Keratinocyte (primary cell): Measurements from ENCODE around the gene CCS. TPM values are rescaled to one million over a fixed set of nuclear protein-coding genes. Genes with fewer than 3 reads are reported as not detected.

Experiments
- DNase-seq: peaks from one replicate; pipeline ENCODE4 v3.0.0-alpha.2; 2011; ENCODE audit warnings: low read depth, missing footprints, low spot score
- FAIRE-seq: peaks from 2 replicates; lab custom pipeline; 2011; peaks lifted over from hg19 to GRCh38; lab: Jason Lieb, UNC
- H2AFZ ChIP-seq: 2 replicates; pipeline ENCODE4 v1.6.0; 2012; ENCODE audit warnings: low read length, control low read depth, inconsistent platforms; ENCODE audit not compliant: control insufficient read depth
- H3K27ac ChIP-seq: 2 replicates; pipeline ENCODE4 v1.5.1; 2011; ENCODE audit warnings: low read length; ENCODE audit not compliant: control insufficient read depth, insufficient read depth
- H3K27me3 ChIP-seq: 3 replicates; pipeline ENCODE4 v1.6.0; 2011; ENCODE audit warnings: low read length; ENCODE audit not compliant: control insufficient read depth, insufficient read depth; ENCODE audit errors: extremely low read depth
- H3K36me3 ChIP-seq, 2 experiments: 2 replicates in 1 of 2; 3 replicates in 1 of 2; pipeline ENCODE4 v1.5.1; 2011; ENCODE audit warnings: low read length in 2 of 2, mild to moderate bottlenecking in 1 of 2; ENCODE audit not compliant: control insufficient read depth in 2 of 2, insufficient read depth in 2 of 2; ENCODE audit errors: extremely low read depth in 1 of 2
- H3K4me1 ChIP-seq: 3 replicates; pipeline ENCODE4 v1.5.1; 2011; ENCODE audit warnings: low read length; ENCODE audit not compliant: control insufficient read depth, insufficient read depth; ENCODE audit errors: extremely low read depth
- H3K4me2 ChIP-seq: 3 replicates; pipeline ENCODE4 v1.6.0; 2011; ENCODE audit warnings: low read depth, low read length; ENCODE audit not compliant: control insufficient read depth, insufficient read depth; ENCODE audit errors: extremely low read depth
- H3K4me3 ChIP-seq, 3 experiments: fragments of 200-600 bp in 1 of 3; sonication (generic) in 1 of 3; 2 replicates in 2 of 3; 3 replicates in 1 of 3; pipeline ENCODE4 v1.5.1; 2011 to 2016; ENCODE audit warnings: low read length in 3 of 3, mild to moderate bottlenecking in 3 of 3, control low read depth in 2 of 3, inconsistent platforms in 1 of 3, low read depth in 1 of 3, mixed read lengths in 1 of 3, mixed run types in 1 of 3, moderate library complexity in 1 of 3; ENCODE audit not compliant: control insufficient read depth in 2 of 3, insufficient read depth in 2 of 3; ENCODE audit errors: extremely low read depth in 1 of 3
- H3K79me2 ChIP-seq: 2 replicates; pipeline ENCODE4 v1.6.0; 2012; ENCODE audit warnings: low read length; ENCODE audit not compliant: control insufficient read depth, insufficient read depth
- H3K9ac ChIP-seq: 3 replicates; pipeline ENCODE4 v1.6.0; 2011; ENCODE audit warnings: low read length; ENCODE audit not compliant: control insufficient read depth, insufficient read depth; ENCODE audit errors: extremely low read depth
- H3K9me1 ChIP-seq: 3 replicates; pipeline ENCODE4 v1.6.0; 2011; ENCODE audit warnings: low read length; ENCODE audit not compliant: control insufficient read depth, insufficient read depth; ENCODE audit errors: extremely low read depth
- H3K9me3 ChIP-seq: 2 replicates; pipeline ENCODE4 v1.5.1; 2012; ENCODE audit warnings: low read depth, low read length; ENCODE audit not compliant: control insufficient read depth
- H4K20me1 ChIP-seq: 3 replicates; pipeline ENCODE4 v1.6.0; 2011; ENCODE audit warnings: low read length; ENCODE audit not compliant: control insufficient read depth, insufficient read depth; ENCODE audit errors: extremely low read depth
- EZH2 ChIP-seq: IDR thresholded peaks from one replicate; pipeline ENCODE4 v1.6.1; 2012; ENCODE audit warnings: inconsistent platforms, mild to moderate bottlenecking, low read length, moderate library complexity
- dilution Hi-C: fragments of 300-500 bp; cut with MboI; formaldehyde crosslinking; loops from one replicate; pipeline ENCODE4 v1.7.0; 2020; ENCODE audit warnings: low sequenced_read_pairs; ENCODE audit not compliant: extremely low pct_ligation_motif_present
- polyA plus RNA-seq, 5 experiments: library from polyadenylated mRNA; depleted of rRNA in 3 of 5; stranded (reverse) in 3 of 5; stranded (forward) in 1 of 5; unstranded in 1 of 5; fragments of >200 nt; gene quantifications; 1 replicate in 1 of 5; 2 replicates in 3 of 5; 3 replicates in 1 of 5; pipeline versions ENCODE4 v1.2.1 to v1.2.3, GENCODE V29; 2011 to 2012; ENCODE audit warnings: missing spikeins in 2 of 5, low read depth in 1 of 5, low replicate concordance in 1 of 5
- TF ChIP-seq, protein P1 (sequence below), 3 experiments: IDR thresholded peaks in 1 of 3; conservative IDR thresholded peaks in 1 of 3; optimal IDR thresholded peaks in 1 of 3; 2 replicates in 2 of 3; 3 replicates in 1 of 3; pipeline versions ENCODE3 to v1.5.1; 2011; ENCODE audit warnings: low read length in 3 of 3, mild to moderate bottlenecking in 3 of 3, moderate library complexity in 2 of 3, control low read depth in 1 of 3, inconsistent platforms in 1 of 3; ENCODE audit not compliant: insufficient read depth in 2 of 3; ENCODE audit errors: extremely low read depth in 1 of 3

CCS gene
- polyA plus RNA-seq, 1 donor (not counting 4 experiments of a cell fraction or from before 2014, with no cell fraction given), result 17.6 TPM

- Histone ChIP-seq H3K4me1 (peaks cover 8% of the 10 kb centered on the region), H3K9ac (no peak overlapping the region), H3K27ac (no peak overlapping the region), H3K27me3 (no peaks in the 10 kb centered on the region), H4K20me1 (peaks cover 11% of the 10 kb centered on the region), H3K9me1 (no peaks in the 10 kb centered on the region), H3K4me2 (no peak overlapping the region), H3K4me3 (no peak overlapping the region), H3K36me3 (peaks cover 21% of the 10 kb centered on the region in 2 experiments), H3K9me3 (no peaks in the 10 kb centered on the region), H3K79me2 (peaks cover 51% of the 10 kb centered on the region), H2AFZ (no peak overlapping the region)
- no peak for DNase-seq
- TF ChIP-seq, protein P1, sequence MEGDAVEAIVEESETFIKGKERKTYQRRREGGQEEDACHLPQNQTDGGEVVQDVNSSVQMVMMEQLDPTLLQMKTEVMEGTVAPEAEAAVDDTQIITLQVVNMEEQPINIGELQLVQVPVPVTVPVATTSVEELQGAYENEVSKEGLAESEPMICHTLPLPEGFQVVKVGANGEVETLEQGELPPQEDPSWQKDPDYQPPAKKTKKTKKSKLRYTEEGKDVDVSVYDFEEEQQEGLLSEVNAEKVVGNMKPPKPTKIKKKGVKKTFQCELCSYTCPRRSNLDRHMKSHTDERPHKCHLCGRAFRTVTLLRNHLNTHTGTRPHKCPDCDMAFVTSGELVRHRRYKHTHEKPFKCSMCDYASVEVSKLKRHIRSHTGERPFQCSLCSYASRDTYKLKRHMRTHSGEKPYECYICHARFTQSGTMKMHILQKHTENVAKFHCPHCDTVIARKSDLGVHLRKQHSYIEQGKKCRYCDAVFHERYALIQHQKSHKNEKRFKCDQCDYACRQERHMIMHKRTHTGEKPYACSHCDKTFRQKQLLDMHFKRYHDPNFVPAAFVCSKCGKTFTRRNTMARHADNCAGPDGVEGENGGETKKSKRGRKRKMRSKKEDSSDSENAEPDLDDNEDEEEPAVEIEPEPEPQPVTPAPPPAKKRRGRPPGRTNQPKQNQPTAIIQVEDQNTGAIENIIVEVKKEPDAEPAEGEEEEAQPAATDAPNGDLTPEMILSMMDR (optimal IDR thresholded peaks at IDR 0.05 in 1 of 3, IDR thresholded peaks at IDR 0.05 in 1 of 3, conservative IDR thresholded peaks at IDR 0.05 in 1 of 3; ENCODE audit: extremely low read depth in 1 of 3, insufficient read depth in 2 of 3, low read length in 3 of 3), result no peak
- no peak for TF ChIP-seq EZH2
- dilution Hi-C loops, result no loop called here
- no peak for FAIRE-seq
Measured at GRCh38 chr11:66651016-66651415, 58.0 kb downstream of the CCS start.

GRCh38 chr11:66652651-66653050, 59.7 kb downstream of the CCS start:
- Histone ChIP-seq H3K9me3 (no peaks in the 10 kb centered on the region), H3K79me2 (peaks cover 35% of the 10 kb centered on the region), H3K4me1 (peaks cover 8% of the 10 kb centered on the region), H3K27ac (no peak overlapping the region), H3K9ac (no peak overlapping the region), H3K4me2 (no peak overlapping the region), H3K9me1 (no peaks in the 10 kb centered on the region), H2AFZ (no peak overlapping the region), H4K20me1 (no peaks in the 10 kb centered on the region), H3K4me3 (no peak overlapping the region), H3K27me3 (no peaks in the 10 kb centered on the region), H3K36me3 (peaks cover 7 to 10% of the 10 kb centered on the region in 2 experiments)
- TF ChIP-seq, protein P1 (optimal IDR thresholded peaks at IDR 0.05 in 1 of 3, IDR thresholded peaks at IDR 0.05 in 1 of 3, conservative IDR thresholded peaks at IDR 0.05 in 1 of 3; ENCODE audit: extremely low read depth in 1 of 3, insufficient read depth in 2 of 3, low read length in 3 of 3), result no peak
- TF ChIP-seq EZH2, result no peak
- no peak for DNase-seq
- FAIRE-seq, result no peak
- dilution Hi-C loops, result no loop called here
